ENCODE measurements around the gene GNG11.

GRCh38 chr7:93884541-93884940, 37.0 kb upstream of the GNG11 start:
- TF ChIP-seq HHEX (CRISPR knock-in tag; IDR thresholded peaks at IDR 0.05) (no peak), CTCF (CRISPR knock-in tag; IDR thresholded peaks at IDR 0.05) (no peak), ZNF512 (CRISPR knock-in tag; IDR thresholded peaks at IDR 0.05) (no peak), ZBTB33 (CRISPR knock-in tag; IDR thresholded peaks at IDR 0.05) (no peak), ZNF251 (CRISPR knock-in tag; IDR thresholded peaks at IDR 0.05) (no peak), ZNF674 (CRISPR knock-in tag; IDR thresholded peaks at IDR 0.05; ENCODE audit: low read depth) (no peak), IRF9 (CRISPR knock-in tag; IDR thresholded peaks at IDR 0.05; ENCODE audit: borderline replicate concordance) (no peak)
